Epidermal melanocyte (primary cell): ENCODE results near the gene WAPL.
"Not testable (repeated sequence)": the region's sequence is repeated elsewhere in the genome, so short reads cannot be mapped to it uniquely, and the experiment has no call there.

Experiments
- DNase-seq: peaks from one replicate; pipeline ENCODE4 v3.0.0; 2011; ENCODE audit warnings: low spot score; ENCODE audit not compliant: insufficient read length

Gene WAPL

GRCh38 chr10:86521678-86522509 lies at the start of gene WAPL:
Gene WAPL, minus strand, starts transcription at chr10:86521792. Its CDS starts 3,723 bp downstream, at chr10:86518069.
- peak; percentile 96 for DNase-seq

GRCh38 chr10:86569335-86569734 lies 47.7 kb upstream of the WAPL start:
- no peak for DNase-seq

- DNase-seq, result not testable (repeated sequence)
Measured at GRCh38 chr10:86566518-86566917, 44.9 kb upstream of the WAPL start.

GRCh38 chr10:86563338-86563737 lies 41.7 kb upstream of the WAPL start:
- DNase-seq, result not testable (repeated sequence)

- not testable (repeated sequence) for DNase-seq
Measured at GRCh38 chr10:86558695-86559094, 37.1 kb upstream of the WAPL start.

- no peak for DNase-seq
Measured at GRCh38 chr10:86556933-86557649, 35.5 kb upstream of the WAPL start.

GRCh38 chr10:86556532-86556931 lies 34.9 kb upstream of the WAPL start:
- DNase-seq, result no peak

GRCh38 chr10:86553639-86554038 lies 32.0 kb upstream of the WAPL start:
- no peak for DNase-seq

- no peak for DNase-seq
Measured at GRCh38 chr10:86553213-86553612, 31.6 kb upstream of the WAPL start.

- no peak for DNase-seq
Measured at GRCh38 chr10:86547296-86547695, 25.7 kb upstream of the WAPL start.

GRCh38 chr10:86545101-86545500 lies 23.5 kb upstream of the WAPL start:
- no peak for DNase-seq

- no peak for DNase-seq
Measured at GRCh38 chr10:86540016-86540415, 18.4 kb upstream of the WAPL start.

- DNase-seq, result no peak
Measured at GRCh38 chr10:86538547-86538946, 17.0 kb upstream of the WAPL start.

GRCh38 chr10:86538040-86538439 lies 16.4 kb upstream of the WAPL start:
- DNase-seq, result not testable (repeated sequence)

GRCh38 chr10:86536294-86536861 lies 14.8 kb upstream of the WAPL start:
- no peak for DNase-seq

- DNase-seq, result peak; percentile 60
Measured at GRCh38 chr10:86535132-86535882, 13.7 kb upstream of the WAPL start.

GRCh38 chr10:86533328-86533727 lies 11.7 kb upstream of the WAPL start:
- no peak for DNase-seq

GRCh38 chr10:86528736-86529135 lies 7.1 kb upstream of the WAPL start:
- DNase-seq, result not testable (repeated sequence)

- DNase-seq, result no peak
Measured at GRCh38 chr10:86526606-86527005, 5.0 kb upstream of the WAPL start.

- DNase-seq, result not testable (repeated sequence)
Measured at GRCh38 chr10:86525713-86526112, 4.1 kb upstream of the WAPL start.

- no peak for DNase-seq
Measured at GRCh38 chr10:86524225-86524962, 2.8 kb upstream of the WAPL start.
